HCT116 (cell line): Measurements from ENCODE around the gene PRKX.

ENCODE experiments used
- EZH2 ChIP-seq: fragments of 200-600 bp; sonication (generic); IDR thresholded peaks from 2 replicates; pipeline ENCODE4 v1.6.1; 2017; ENCODE audit warnings: antibody characterized with exemption, mixed run types
- EZH2phosphoT487 ChIP-seq: fragments of 200-600 bp; IDR thresholded peaks from 2 replicates; pipeline ENCODE4 v1.6.1; 2018; ENCODE audit warnings: antibody characterized with exemption, borderline replicate concordance
- MAX ChIP-seq: IDR thresholded peaks from 2 replicates; pipeline ENCODE4 v1.6.1; 2012
- POLR2A ChIP-seq: IDR thresholded peaks from 2 replicates; pipeline ENCODE4 v1.7.0; 2011; ENCODE audit warnings: borderline replicate concordance; ENCODE audit not compliant: insufficient read depth, insufficient read length; ENCODE audit errors: extremely low read depth
- POLR2AphosphoS5 ChIP-seq: IDR thresholded peaks from 2 replicates; pipeline ENCODE4 v1.6.1; 2011; ENCODE audit warnings: mild to moderate bottlenecking, low read depth, low read length, moderate library complexity
- SRF ChIP-seq: IDR thresholded peaks from 2 replicates; pipeline ENCODE4 v1.6.1; 2012; ENCODE audit warnings: low read depth
- YY1 ChIP-seq: IDR thresholded peaks from 2 replicates; pipeline ENCODE4 v1.6.1; 2011; ENCODE audit warnings: low read length, low read depth, moderate library complexity, mild to moderate bottlenecking; ENCODE audit not compliant: insufficient replicate concordance; ENCODE audit errors: extremely low read depth
- ZBTB33 ChIP-seq: IDR thresholded peaks from 2 replicates; pipeline ENCODE4 v1.6.1; 2011; ENCODE audit warnings: mild to moderate bottlenecking, low read length, moderate library complexity; ENCODE audit not compliant: insufficient replicate concordance; ENCODE audit errors: extremely low read depth
- ZNF274 ChIP-seq: fragments of 200-500 bp; sonication (Bioruptor generic); IDR thresholded peaks from 2 replicates; pipeline ENCODE4 v1.6.1; 2014; ENCODE audit warnings: mild to moderate bottlenecking, low read depth, low read length, inconsistent platforms
- TF ChIP-seq, protein P1 (sequence below), 3 experiments: fragments of 200-600 bp in 1 of 3; sonication (generic) in 1 of 3; IDR thresholded peaks in 2 of 3; conservative IDR thresholded peaks in 1 of 3; 2 replicates each; pipeline ENCODE4 v1.5.1; 2012 to 2017; ENCODE audit warnings: low read depth in 2 of 3, low read length in 2 of 3, antibody characterized with exemption in 1 of 3, borderline replicate concordance in 1 of 3, control low read depth in 1 of 3, mild to moderate bottlenecking in 1 of 3, mixed read lengths in 1 of 3, mixed run types in 1 of 3, moderate library complexity in 1 of 3; ENCODE audit not compliant: insufficient read depth in 1 of 3
- TF ChIP-seq, protein P2 (sequence below): IDR thresholded peaks from 2 replicates; pipeline ENCODE4 v1.6.1; 2012; ENCODE audit warnings: low read depth

DNA sequence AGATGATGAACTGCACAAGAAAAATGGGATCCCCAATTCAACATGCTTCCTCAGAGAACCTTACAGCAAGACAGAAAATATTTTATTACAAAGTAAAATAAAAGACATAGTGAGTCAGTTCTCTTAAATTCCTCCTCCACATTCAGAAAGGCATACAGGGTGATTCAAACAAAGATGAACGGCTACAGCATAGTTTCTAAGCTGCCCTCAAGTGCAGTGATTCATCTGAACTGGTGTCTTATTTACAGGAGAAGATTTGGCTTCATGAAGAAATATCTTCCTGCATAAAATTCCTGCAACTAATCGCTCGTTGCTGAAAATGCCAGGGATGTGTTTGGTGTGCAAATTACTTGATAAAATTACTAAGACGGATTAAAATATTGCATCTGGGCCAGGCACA, 103.6 kb downstream of the PRKX start:
- TF ChIP-seq ZBTB33: no peak
- TF ChIP-seq, protein P1, sequence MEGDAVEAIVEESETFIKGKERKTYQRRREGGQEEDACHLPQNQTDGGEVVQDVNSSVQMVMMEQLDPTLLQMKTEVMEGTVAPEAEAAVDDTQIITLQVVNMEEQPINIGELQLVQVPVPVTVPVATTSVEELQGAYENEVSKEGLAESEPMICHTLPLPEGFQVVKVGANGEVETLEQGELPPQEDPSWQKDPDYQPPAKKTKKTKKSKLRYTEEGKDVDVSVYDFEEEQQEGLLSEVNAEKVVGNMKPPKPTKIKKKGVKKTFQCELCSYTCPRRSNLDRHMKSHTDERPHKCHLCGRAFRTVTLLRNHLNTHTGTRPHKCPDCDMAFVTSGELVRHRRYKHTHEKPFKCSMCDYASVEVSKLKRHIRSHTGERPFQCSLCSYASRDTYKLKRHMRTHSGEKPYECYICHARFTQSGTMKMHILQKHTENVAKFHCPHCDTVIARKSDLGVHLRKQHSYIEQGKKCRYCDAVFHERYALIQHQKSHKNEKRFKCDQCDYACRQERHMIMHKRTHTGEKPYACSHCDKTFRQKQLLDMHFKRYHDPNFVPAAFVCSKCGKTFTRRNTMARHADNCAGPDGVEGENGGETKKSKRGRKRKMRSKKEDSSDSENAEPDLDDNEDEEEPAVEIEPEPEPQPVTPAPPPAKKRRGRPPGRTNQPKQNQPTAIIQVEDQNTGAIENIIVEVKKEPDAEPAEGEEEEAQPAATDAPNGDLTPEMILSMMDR (IDR thresholded peaks at IDR 0.05 in 2 of 3, conservative IDR thresholded peaks at IDR 0.05 in 1 of 3; ENCODE audit: borderline replicate concordance in 1 of 3, insufficient read depth in 1 of 3, low read depth in 2 of 3, low read length in 2 of 3): no peak
- TF ChIP-seq POLR2AphosphoS5: no peak
- TF ChIP-seq POLR2A: no peak
- no peak for TF ChIP-seq MAX
- TF ChIP-seq ZNF274: no peak
- TF ChIP-seq EZH2: no peak
- TF ChIP-seq EZH2phosphoT487: no peak
- no peak for TF ChIP-seq SRF
- TF ChIP-seq, protein P2, sequence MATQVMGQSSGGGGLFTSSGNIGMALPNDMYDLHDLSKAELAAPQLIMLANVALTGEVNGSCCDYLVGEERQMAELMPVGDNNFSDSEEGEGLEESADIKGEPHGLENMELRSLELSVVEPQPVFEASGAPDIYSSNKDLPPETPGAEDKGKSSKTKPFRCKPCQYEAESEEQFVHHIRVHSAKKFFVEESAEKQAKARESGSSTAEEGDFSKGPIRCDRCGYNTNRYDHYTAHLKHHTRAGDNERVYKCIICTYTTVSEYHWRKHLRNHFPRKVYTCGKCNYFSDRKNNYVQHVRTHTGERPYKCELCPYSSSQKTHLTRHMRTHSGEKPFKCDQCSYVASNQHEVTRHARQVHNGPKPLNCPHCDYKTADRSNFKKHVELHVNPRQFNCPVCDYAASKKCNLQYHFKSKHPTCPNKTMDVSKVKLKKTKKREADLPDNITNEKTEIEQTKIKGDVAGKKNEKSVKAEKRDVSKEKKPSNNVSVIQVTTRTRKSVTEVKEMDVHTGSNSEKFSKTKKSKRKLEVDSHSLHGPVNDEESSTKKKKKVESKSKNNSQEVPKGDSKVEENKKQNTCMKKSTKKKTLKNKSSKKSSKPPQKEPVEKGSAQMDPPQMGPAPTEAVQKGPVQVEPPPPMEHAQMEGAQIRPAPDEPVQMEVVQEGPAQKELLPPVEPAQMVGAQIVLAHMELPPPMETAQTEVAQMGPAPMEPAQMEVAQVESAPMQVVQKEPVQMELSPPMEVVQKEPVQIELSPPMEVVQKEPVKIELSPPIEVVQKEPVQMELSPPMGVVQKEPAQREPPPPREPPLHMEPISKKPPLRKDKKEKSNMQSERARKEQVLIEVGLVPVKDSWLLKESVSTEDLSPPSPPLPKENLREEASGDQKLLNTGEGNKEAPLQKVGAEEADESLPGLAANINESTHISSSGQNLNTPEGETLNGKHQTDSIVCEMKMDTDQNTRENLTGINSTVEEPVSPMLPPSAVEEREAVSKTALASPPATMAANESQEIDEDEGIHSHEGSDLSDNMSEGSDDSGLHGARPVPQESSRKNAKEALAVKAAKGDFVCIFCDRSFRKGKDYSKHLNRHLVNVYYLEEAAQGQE: no peak
- no peak for TF ChIP-seq YY1
